ENCODE measurements around the gene IQUB.
"Not testable (repeated sequence)": the region's sequence is repeated elsewhere in the genome, so short reads cannot be mapped to it uniquely, and the experiment has no call there.

Gene IQUB

DNA sequence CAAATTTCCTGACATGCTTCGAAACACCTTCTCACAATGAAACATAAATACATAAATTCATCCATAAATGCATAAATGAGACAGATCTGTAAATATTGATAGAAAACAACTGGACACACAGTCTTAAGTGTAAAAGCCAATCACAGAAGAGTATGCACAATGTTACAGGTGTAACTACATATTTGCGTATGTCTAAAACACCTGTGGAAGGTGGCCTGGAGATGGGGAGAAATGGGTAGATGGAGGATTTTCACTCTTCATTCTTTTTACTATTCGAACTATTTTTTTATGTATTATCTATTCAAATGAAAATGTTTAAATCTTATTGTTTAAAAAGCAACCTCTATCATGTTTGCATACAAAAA is 860 bp downstream of the IQUB start:
- TF ChIP-seq, protein P1, sequence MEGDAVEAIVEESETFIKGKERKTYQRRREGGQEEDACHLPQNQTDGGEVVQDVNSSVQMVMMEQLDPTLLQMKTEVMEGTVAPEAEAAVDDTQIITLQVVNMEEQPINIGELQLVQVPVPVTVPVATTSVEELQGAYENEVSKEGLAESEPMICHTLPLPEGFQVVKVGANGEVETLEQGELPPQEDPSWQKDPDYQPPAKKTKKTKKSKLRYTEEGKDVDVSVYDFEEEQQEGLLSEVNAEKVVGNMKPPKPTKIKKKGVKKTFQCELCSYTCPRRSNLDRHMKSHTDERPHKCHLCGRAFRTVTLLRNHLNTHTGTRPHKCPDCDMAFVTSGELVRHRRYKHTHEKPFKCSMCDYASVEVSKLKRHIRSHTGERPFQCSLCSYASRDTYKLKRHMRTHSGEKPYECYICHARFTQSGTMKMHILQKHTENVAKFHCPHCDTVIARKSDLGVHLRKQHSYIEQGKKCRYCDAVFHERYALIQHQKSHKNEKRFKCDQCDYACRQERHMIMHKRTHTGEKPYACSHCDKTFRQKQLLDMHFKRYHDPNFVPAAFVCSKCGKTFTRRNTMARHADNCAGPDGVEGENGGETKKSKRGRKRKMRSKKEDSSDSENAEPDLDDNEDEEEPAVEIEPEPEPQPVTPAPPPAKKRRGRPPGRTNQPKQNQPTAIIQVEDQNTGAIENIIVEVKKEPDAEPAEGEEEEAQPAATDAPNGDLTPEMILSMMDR (IDR thresholded peaks at IDR 0.05), result no peak
- H3K27ac ChIP-seq, result no peak overlapping the region
- no peaks in the 10 kb centered on the region for H3K9me3 ChIP-seq
- H3K4me3 ChIP-seq (ENCODE audit: low read depth in 1 of 2, low read length in 1 of 2), result no peak overlapping the region
- H3K4me1 ChIP-seq (ENCODE audit: control insufficient read depth in 1 of 2, insufficient read depth in 1 of 2, low read depth in 1 of 2, low read length in 1 of 2), result peaks cover 8 to 23% of the 10 kb centered on the region in 2 experiments
- peaks cover 61% of the 10 kb centered on the region for H3K27me3 ChIP-seq
- no peaks in the 10 kb centered on the region for H3K36me3 ChIP-seq

DNA sequence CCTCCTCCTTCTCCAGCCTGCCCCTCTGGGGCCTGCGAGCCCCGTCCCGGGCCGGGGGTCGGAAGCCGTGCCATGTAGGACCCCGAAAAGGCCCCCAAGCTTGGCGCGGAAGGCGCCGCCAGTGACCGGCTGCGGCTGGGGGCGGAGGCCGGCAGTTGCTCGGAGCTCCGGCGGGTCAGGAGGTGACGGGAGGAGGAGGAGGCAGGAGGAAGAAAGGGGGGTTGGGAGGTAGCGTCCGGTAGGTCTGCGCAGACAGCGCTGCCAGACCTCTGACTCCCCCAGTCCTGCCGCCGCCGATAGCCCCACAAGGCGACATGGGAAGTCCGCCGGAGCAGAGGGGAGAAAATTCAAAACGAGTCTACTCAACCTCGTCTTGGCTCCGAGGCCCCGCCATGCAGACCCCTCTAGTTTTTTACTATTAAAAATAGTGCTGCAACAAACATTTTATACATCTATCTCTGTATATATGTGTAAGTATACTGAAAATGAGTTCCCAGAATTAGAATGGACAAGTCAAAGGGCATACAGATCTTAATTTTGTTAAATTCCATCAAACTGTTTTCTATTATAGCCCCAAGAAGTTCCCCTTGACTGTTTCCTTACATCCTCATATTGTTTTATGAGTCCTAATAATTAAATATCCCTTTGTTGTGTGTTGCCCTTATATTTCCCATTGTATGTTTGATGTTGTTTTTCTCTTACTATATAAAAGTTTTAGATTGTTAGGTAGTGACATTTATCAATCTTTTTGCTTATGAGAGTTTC is 1.4 kb downstream of the IQUB start:
- not testable (repeated sequence) for H3K4me3 ChIP-seq (ENCODE audit: low read depth in 1 of 2, low read length in 1 of 2); H3K9me3 ChIP-seq; H3K36me3 ChIP-seq; H3K27ac ChIP-seq
- Histone ChIP-seq H3K4me1 (ENCODE audit: control insufficient read depth in 1 of 2, insufficient read depth in 1 of 2, low read depth in 1 of 2, low read length in 1 of 2) (peaks cover 8 to 23% of the 10 kb centered on the region in 2 experiments), H3K27me3 (peaks cover 66% of the 10 kb centered on the region)

DNA sequence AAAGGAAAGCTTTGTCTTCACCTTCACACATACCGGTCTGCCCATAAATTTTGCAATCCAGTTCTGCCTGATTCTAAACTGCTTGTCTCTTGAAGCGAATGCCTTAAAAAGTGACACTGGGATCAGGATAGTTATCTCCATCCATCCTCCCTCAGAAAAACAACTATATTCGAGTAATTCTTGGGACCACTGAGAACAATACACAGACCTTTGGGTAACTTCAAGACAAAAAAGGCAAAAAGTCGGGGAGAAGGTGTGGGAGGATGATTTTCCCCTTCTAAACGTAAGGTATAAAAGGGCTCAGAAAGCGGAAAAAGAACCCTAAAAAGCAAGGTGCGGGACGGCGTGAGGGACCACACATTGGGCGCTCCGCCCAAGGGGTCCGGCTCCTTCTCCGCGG is 2.1 kb downstream of the IQUB start:
- Histone ChIP-seq H3K4me1 (ENCODE audit: control insufficient read depth in 1 of 2, insufficient read depth in 1 of 2, low read depth in 1 of 2, low read length in 1 of 2) (peaks cover 8 to 23% of the 10 kb centered on the region in 2 experiments), H3K27me3 (peaks cover 66% of the 10 kb centered on the region)
- not testable (repeated sequence) for H3K9me3 ChIP-seq; H3K4me3 ChIP-seq (ENCODE audit: low read depth in 1 of 2, low read length in 1 of 2); H3K36me3 ChIP-seq; H3K27ac ChIP-seq

DNA sequence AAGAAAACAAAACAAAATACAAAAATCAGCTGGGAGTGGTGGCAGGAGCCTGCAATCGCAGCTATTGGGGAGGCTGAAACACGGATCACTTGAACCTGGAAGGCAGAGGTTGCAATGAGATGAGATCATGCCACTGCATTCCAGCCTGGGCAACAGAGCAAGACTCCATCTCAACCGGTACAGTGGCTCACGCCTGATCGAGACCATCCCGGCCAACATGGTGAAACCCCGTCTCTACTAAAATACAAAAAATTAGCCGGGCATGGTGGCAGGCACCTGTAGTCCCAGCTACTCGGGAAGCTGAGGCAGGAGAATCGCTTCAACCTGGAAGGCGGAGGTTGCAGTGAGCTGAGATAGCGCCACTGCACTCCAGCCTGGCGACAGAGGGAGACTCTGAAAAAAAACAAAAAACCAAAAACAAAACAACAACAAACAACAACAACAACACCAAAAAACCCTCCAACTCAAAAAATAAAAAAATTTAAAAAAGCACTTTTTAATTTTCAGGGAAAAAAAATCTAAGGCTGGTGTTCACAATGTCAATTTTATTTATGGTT is 4.3 kb downstream of the IQUB start:
- Histone ChIP-seq H3K4me1 (ENCODE audit: control insufficient read depth in 1 of 2, insufficient read depth in 1 of 2, low read depth in 1 of 2, low read length in 1 of 2) (peaks cover 5 to 17% of the 10 kb centered on the region in 2 experiments), H3K27me3 (peaks cover 66% of the 10 kb centered on the region)
- H3K9me3 ChIP-seq; H3K4me3 ChIP-seq (ENCODE audit: low read depth in 1 of 2, low read length in 1 of 2); H3K36me3 ChIP-seq; H3K27ac ChIP-seq: not testable (repeated sequence)

DNA sequence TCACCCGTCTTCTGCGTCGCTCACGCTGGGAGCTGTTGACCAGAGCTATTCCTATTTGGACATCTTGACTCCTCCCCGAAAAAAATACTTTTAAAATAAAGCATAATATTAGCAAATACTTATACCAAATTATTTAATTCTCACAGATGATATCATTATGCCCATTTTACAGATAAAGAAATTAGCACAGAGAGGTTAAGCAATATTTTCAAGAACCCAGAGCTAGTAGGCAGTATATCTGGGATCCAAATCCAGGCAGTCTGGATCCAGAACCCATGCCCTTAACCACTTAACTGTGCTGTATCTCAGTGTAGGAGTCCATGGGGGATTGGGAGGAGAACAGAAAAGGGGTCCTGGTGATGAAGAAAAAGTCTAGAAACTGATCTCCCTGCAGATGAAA is 6.1 kb downstream of the IQUB start:
- no peaks in the 10 kb centered on the region for H3K36me3 ChIP-seq
- H3K9me3 ChIP-seq, result no peaks in the 10 kb centered on the region
- TF ChIP-seq, protein P1 (IDR thresholded peaks at IDR 0.05), result no peak
- H3K27ac ChIP-seq, result no peak overlapping the region
- peaks cover 0 to 5% of the 10 kb centered on the region in 2 experiments for H3K4me1 ChIP-seq (ENCODE audit: control insufficient read depth in 1 of 2, insufficient read depth in 1 of 2, low read depth in 1 of 2, low read length in 1 of 2)
- peaks cover 50% of the 10 kb centered on the region for H3K27me3 ChIP-seq
- H3K4me3 ChIP-seq (ENCODE audit: low read depth in 1 of 2, low read length in 1 of 2), result no peak overlapping the region

DNA sequence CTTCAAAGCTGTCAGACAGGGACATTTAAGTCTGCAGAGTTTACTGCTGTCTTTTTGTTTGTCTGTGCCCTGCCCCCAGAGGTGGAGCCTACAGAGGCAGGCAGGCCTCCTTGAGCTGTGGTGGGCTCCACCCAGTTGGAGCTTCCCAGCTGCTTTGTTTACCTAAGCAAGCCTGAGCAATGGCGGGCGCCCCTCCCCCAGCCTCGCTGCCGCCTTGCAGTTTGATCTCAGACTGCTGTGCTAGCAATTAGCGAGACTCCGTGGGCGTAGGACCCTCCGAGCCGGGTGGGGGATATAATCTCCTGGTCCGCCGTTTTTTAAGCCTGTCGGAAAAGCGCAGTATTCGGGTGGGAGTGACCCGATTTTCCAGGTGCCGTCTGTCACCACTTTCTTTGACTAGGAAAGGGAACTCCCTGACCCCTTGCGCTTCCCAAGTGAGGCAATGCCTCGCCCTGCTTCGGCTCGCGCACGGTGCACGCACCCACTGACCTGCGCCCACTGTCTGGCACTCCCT is 6.6 kb downstream of the IQUB start:
- H3K27me3 ChIP-seq, result peaks cover 45% of the 10 kb centered on the region
- H3K4me3 ChIP-seq (ENCODE audit: low read depth in 1 of 2, low read length in 1 of 2); H3K4me1 ChIP-seq (ENCODE audit: control insufficient read depth in 1 of 2, insufficient read depth in 1 of 2, low read depth in 1 of 2, low read length in 1 of 2); H3K27ac ChIP-seq; H3K9me3 ChIP-seq; H3K36me3 ChIP-seq: not testable (repeated sequence)

DNA sequence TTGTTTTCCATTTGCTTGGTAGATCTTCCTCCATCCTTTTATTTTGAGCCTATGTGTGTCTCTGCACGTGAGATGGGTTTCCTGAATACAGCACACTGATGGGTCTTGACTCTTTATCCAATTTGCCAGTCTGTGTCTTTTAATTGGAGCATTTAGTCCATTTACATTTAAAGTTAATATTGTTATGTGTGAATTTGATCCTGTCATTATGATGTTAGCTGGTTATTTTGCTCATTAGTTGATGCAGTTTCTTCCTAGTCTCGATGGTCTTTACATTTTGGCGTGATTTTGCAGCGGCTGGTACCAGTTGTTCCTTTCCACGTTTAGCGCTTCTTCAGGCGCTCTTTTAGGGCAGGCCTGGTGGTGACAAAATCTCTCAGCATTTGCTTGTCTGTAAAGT is 7.9 kb downstream of the IQUB start:
- not testable (repeated sequence) for H3K27ac ChIP-seq; H3K4me1 ChIP-seq (ENCODE audit: control insufficient read depth in 1 of 2, insufficient read depth in 1 of 2, low read depth in 1 of 2, low read length in 1 of 2); H3K36me3 ChIP-seq; H3K9me3 ChIP-seq; H3K4me3 ChIP-seq (ENCODE audit: low read depth in 1 of 2, low read length in 1 of 2)
- peaks cover 38% of the 10 kb centered on the region for H3K27me3 ChIP-seq

DNA sequence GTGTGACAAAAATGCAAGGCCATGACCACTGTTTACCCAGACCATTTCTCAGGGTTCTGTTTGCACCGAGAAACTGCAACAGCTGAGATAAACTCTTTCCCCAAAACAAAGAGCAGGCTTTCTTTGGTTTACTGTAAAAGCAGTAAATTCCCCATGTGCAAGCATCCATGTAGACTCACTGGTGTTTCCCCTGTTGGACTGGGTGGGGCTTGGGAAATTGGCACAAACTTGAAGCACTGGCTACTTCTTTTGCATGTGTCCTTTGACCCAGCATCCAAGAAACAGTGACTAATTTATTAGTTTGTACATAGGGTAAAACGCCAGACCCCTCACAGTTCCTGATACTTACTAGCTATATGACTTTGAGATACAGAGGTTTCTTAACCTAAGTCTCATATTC is 12.3 kb downstream of the IQUB start:
- Histone ChIP-seq H3K4me3 (ENCODE audit: low read depth in 1 of 2, low read length in 1 of 2) (no peak overlapping the region), H3K36me3 (no peaks in the 10 kb centered on the region), H3K27me3 (peaks cover 19% of the 10 kb centered on the region), H3K9me3 (no peaks in the 10 kb centered on the region), H3K4me1 (ENCODE audit: control insufficient read depth in 1 of 2, insufficient read depth in 1 of 2, low read depth in 1 of 2, low read length in 1 of 2) (no peaks in the 10 kb centered on the region), H3K27ac (no peak overlapping the region)
- TF ChIP-seq, protein P1 (IDR thresholded peaks at IDR 0.05), result no peak
